ENCODE measurements around the gene CARMIL1.

- TF ChIP-seq POLR2AphosphoS5 (IDR thresholded peaks at IDR 0.05; ENCODE audit: low read depth, low read length) (no peak), POLR2A (IDR thresholded peaks at IDR 0.05; ENCODE audit: low read depth, low read length) (no peak), TAF1 (IDR thresholded peaks at IDR 0.05; ENCODE audit: low read depth, low read length) (no peak), PAX5 (IDR thresholded peaks at IDR 0.05; ENCODE audit: insufficient read depth, low read length, severe bottlenecking) (no peak), SPI1 (IDR thresholded peaks at IDR 0.05; ENCODE audit: low read depth, low read length) (no peak)
Measured at GRCh38 chr6:25332655-25333071, 53.5 kb downstream of the CARMIL1 start.
